ENCODE data around the gene AFG1L.
"Not testable (repeated sequence)": the region's sequence is repeated elsewhere in the genome, so short reads cannot be mapped to it uniquely, and the experiment has no call there.

AFG1L gene

DNA sequence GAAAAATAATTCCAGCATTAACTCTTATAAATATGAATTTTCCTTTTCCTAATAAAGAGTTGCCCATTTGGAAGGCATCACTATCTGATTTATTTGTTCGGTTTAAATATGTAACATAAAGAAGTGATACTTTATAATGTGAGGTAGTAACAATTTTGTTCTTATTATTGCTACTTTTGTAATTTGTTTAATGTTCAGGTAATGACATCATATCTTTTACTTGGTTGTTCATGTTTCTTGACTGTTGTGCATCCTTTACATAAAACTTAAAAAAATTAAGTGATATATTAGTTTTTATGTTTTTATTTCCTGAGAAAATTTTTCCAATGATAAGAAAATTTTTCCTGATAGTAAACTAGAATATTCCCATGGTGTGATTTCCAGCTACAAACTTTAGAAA is 124.6 kb downstream of the AFG1L start:
- DNase-seq: no peak

DNA sequence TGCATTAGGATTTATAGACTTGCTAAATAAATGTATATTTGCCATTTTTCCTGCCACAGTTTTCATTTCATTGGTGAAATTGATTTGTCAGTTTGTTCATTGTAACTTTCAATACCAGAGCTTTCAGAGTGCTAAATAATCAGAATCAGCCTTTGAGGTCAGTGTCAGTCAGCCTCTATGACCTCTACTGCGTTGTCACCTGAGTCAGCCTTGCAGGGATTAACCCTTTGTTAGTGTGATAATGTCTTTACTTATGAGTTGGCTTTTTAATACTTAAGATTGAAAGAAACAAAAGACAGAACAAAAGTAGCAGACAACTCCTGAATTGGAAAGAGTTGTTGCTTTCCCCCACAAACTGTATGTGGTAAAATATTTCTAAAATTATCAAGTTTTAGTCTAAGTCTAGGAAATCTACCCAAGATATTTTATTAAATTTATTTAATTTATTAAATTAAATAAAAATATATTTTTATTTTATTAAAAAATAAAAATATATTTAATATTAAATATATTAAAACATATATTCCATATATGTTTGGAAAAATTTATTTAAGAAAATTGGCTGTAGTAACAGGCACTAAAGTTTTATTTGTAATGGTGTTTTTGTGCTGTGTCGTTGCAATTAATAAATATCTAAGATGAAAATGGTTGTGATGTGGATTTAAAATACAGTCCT is 125.2 kb downstream of the AFG1L start:
- no peak for DNase-seq

DNA sequence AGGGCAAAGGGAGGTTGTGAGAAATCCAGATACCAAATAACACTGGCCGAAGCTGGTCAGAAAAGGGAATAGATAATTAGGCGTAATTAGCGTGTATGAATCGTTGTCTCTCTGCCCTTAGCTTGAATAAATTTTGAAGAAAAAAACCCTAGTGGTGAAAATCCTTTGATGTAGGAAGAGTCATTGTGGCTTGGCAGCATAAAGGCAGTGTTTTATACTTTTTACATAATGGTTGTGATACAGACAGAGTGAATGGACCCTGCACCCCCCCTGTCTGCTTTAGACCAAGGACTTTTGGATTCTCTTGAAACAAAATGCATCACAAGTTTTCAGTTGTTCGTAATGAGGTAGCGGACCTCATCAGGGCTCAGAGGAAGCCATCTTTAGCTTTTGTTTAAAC is 126.5 kb downstream of the AFG1L start:
- no peak for DNase-seq

- no peak for DNase-seq
Observed at GRCh38 chr6:108423982-108424705, 129.3 kb downstream of the AFG1L start.

DNA sequence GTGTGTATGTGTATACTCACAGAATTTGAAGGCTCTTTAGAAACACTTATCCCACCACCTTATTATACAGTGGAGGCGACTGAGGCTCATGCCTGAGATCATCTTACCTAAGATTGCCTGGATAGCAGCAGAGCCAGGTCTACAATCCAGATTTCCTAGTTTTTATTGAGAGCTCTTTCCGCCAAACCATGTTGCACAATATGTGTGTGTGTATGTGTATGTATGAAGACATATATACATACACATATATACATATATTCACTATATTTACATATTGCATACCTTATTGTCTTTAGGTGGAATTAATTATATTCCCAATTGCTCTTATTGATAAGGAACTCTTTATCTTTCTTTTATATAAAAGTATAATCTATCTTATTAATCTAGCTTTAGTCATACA is 130.6 kb downstream of the AFG1L start:
- no peak for DNase-seq

GRCh38 chr6:108432143-108432542 is 137.3 kb downstream of the AFG1L start:
- DNase-seq: no peak

DNA sequence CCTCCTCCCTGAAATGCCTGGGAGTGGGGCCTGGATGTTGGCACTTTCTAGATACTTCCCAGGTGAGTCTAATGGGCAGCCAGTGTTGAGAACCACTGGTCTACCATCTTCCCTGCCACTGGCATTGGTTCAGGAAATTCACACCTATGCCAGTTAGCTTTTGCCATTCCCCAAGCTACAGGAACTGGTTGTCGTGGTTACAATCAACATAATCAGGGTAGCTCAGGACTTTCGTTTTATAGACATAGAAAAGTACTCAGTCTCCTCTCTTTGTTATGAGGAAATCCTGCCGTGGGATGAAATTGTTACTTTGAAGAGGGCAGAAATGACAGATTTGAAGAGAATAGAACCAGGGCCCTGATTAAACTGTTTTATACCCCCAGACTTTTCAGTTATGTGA is 137.9 kb downstream of the AFG1L start:
- DNase-seq: no peak

- no peak for DNase-seq
Observed at GRCh38 chr6:108434222-108434621, 139.4 kb downstream of the AFG1L start.

- DNase-seq: no peak
Observed at GRCh38 chr6:108435391-108435790, 140.5 kb downstream of the AFG1L start.

DNA sequence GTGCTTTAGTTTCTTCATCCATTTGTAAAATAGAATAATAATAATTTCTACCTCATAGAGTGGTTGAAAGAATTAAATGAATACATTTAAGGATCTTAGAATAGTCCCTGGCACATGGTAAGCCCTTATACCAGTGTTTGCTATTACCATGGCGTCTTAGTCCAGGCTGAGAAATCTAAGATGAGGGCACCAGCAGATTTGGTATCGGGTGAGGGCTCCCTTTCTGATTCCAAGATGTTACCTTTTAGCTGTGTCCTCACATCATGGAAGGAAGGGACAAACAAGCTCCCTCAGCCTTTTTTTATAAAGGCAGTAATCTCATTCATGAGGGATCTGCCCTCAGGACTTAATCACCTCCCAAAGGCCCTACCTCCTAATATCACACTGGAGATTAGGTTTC is 141.9 kb downstream of the AFG1L start:
- DNase-seq: no peak

- DNase-seq: no peak
Observed at GRCh38 chr6:108437821-108438220, 143.0 kb downstream of the AFG1L start.

DNA sequence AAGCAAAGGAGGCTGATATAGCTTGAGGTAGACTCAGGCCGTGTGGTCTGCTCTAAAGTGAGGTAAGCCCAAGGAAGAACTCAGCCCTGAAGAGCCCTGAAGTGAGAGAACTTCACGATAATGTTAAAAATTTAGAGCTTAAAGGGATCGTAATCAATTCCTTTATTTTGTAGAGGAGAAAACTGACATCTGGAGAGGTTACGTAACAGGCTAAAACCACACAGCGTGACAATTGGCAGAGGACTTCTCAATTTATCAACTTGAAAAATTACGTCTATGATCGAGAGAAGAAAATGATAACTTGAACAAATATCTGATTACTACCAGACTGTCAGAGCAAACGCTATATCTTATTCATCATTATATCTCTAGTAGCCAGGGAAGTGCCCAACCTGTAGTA is 144.1 kb downstream of the AFG1L start:
- no peak for DNase-seq

DNA sequence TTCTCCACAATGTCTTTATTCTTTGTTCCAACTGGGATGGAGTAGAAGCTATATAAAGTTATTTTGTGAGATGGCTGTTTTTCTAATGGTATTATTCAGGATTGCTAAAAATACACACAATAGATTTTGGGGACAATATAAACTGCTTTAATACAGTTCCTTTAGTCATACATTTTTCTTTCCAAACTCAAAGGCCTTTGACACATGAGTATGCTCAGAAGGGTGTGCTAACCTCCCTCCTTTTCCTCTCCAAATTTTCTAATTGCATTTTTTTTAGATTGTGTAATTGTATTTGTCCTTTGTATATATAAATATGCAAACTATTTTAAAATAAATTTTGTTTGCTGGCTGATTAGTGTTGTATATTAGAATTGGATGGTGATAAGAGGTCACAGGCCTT is 146.3 kb downstream of the AFG1L start:
- no peak for DNase-seq

DNA sequence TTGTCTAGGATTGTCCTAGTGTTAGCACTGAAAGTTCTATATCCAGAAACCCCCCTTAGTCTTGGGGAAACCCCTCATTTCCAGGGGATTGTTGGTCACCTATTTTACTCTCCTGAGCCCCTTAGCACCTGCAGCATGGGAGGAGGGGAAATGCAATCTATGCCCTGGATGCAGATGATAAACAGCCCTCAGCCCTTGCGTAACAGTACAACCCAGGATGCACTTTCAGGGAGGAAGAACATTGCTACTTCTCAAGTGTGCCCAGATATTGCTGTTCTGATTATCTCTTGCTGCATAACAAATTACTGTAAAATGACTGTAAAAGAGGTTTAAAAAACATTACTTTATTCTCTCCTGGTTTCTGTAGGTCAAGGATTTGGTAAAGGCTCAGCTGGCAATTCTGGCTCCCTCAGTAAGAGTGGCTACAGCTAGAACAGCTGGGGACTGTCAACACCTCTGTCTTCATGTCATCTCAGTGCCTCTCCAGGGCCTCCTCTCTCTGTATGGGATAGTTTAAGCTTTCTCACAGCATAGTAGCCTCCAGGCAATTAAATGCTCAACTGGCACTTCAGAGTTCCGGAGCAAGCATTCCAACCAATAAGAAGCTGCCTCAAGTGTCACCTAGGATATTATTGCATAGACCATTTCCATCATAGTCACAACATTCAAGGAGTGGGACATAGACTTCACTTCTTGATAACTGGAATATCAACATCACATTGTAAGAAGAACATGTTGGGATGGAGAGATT is 148.1 kb downstream of the AFG1L start:
- DNase-seq: no peak

DNA sequence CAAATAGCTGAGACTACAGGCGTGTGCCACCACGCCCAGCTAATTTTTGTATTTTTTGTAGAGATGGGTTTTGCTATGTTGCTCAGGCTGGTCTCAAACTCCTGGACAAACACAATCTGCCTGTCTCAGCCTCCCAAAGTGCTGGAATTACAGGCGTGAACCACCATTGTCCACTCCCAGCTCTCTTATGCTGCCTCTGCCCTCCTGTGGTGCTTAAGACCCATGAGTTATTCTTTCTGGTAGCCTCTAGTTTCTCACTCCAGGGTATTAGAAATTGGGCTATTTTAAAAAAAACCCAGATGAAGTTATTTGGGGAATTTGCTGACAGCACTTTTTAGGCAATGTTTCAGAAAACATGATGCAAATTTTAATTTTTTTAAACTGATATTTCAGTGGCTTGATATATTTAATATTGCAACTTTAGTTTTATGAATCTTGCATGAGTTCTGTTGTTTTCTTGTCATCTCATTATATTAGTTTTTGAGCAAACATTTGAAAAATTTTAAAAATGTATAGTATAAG is 151.8 kb downstream of the AFG1L start:
- DNase-seq: no peak

DNA sequence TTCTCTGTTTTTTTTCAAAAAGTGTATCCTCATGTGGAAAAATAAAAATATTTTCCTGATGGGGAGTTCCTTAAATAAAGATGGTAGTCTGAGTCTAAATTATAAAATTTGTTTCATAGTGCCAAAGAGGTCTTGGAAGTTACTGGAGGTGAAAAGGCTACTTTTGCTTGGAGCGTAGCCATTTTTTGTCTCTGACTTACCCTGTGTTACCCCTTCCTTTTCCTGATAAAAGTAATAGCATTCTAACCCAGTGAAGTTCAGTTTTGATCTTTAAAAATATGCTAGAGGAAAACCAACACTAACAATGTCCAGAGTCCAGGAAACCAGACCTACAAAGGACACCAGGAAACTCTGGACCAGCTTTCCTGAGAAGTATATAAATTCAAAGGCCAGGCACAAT is 153.6 kb downstream of the AFG1L start:
- no peak for DNase-seq

- DNase-seq: not testable (repeated sequence)
Observed at GRCh38 chr6:108449717-108450116, 154.9 kb downstream of the AFG1L start.

- no peak for DNase-seq
Observed at GRCh38 chr6:108451816-108452215, 157.0 kb downstream of the AFG1L start.

- no peak for DNase-seq
Observed at GRCh38 chr6:108452711-108453195, 157.9 kb downstream of the AFG1L start.

GRCh38 chr6:108453601-108454185 is 158.8 kb downstream of the AFG1L start:
- DNase-seq: no peak

DNA sequence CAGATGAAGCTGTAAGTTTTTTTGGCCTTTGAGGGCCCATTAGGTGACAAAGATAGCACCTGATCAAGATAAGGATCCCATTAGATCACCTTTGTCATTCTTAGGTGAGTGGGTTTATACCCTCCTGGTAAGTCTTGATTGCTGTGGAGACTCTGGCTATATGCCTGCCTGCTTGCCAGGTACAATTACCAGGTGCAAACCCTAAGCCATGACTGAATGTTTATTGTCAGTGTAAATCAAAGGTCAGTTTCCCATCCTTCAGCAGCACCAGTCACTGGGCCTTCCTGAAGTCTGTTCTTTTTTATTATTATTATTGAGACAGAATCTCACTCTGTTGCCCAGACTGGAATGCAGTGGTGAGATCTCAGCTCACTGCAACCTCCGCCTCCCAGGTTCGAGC is 159.5 kb downstream of the AFG1L start:
- DNase-seq: no peak

DNA sequence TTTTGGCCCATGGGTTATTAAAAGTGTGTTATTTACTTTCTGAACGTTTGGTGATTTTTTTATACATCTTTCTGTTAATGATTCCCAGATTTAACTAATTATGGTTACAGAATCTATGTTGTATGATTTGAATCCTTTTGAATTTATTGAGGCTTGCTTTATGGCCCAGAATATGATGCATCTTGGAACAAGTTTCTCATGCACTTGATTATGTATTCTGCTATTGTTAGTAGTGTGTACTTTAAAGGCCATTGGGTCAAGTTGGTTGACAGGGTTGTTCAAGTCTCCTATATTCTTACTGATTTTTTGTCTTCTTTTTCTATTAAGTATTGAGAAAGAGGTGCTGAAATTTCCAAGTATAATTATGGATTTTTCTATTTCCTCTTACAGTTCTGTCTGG is 160.8 kb downstream of the AFG1L start:
- no peak for DNase-seq

- no peak for DNase-seq
Observed at GRCh38 chr6:108463784-108464183, 168.9 kb downstream of the AFG1L start.
